ENCODE measurements around the gene ABTB1. TPM values are rescaled to one million over a fixed set of nuclear protein-coding genes. Genes with fewer than 3 reads are reported as not detected.

The ABTB1 gene
- polyA plus RNA-seq, 1 of the 3 experiments (the other 2 are of a cell fraction) = 30.8 TPM

DNA sequence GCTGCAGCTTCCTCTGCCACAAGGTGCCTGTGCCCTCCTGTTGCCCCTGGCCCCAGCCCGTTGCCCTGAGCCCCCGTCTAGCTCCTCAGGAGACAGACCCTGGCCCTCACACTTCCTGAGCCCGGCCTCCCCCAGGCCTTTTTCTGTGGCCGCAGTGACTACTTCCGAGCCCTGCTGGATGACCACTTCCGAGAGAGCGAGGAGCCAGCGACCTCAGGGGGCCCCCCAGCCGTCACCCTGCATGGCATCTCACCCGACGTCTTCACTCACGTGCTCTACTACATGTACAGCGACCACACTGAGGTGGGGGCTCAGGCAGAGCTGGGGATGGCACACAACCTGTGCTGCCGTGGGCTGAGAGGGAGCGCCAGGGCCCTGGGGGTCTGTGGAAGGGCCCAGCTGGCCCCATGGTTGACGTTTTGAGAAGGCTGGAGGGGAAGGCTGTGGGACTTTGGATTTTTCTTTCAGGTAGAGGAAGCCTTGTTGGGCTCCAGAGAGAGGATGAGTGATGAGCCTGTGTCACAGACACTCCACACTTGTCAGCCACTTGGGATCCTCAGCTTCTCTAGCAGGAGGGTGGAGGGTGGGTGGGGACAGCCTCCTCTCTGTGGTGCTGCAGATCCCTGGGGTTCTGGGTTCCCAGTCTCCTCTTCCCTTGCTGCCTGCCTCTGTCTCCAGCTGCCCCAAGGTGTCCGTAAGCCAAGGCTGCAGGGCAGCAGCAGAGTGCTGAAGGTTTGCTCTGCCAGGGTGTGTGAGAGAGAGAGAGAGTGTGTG lies 5.0 kb downstream of the ABTB1 start:
- Histone ChIP-seq H3K79me2 (ENCODE audit: insufficient read depth) (peaks cover 9% of the 10 kb centered on the region; the same call in 1 of the 2 replicates), H4K20me1 (ENCODE audit: insufficient read depth) (no peaks in the 10 kb centered on the region), H3K9me3 (no peaks in the 10 kb centered on the region), H3K9ac (no peak overlapping the region), H3K4me1 (ENCODE audit: control insufficient read depth in 1 of 2, insufficient read depth in 2 of 2, low read depth in 1 of 2, low read length in 1 of 2) (peaks cover 0 to 12% of the 10 kb centered on the region in 2 experiments; a peak in 1 of 4 replicates), H3K4me3 (ENCODE audit: low read depth in 2 of 2, low read length in 1 of 2) (no peak overlapping the region), H3K27me3 (ENCODE audit: insufficient read depth) (no peaks in the 10 kb centered on the region), H3K36me3 (replicated peaks in 1 of 2; ENCODE audit: control insufficient read depth in 1 of 2, insufficient read depth in 2 of 2, low read length in 1 of 2) (peaks cover 0 to 3% of the 10 kb centered on the region in 2 experiments), H3K9me2 (no peaks in the 10 kb centered on the region), H2AFZ (ENCODE audit: low read depth) (no peak overlapping the region), H3K27ac (ENCODE audit: low read depth in 2 of 2, low read length in 1 of 2) (no peak overlapping the region), H3F3A (replicated peaks; ENCODE audit: insufficient read depth) (no peaks in the 10 kb centered on the region), H3K4me2 (no peak overlapping the region)
- ChIA-PET CTCF (interaction anchor here (0.6 to 4.8 kb wide), 2 partner anchors 18 to 251 kb away, joined by 3 to 34 read pairs; no protein-coding TSS in a partner anchor), POLR2A (interaction anchor here (2.1 kb wide), 1 partner anchor 11 kb away, joined by 5 read pairs; no protein-coding TSS in a partner anchor)
- WGBS (ENCODE audit: low lambda C conversion rate) = 90% methylated on average over 8 of the region's 17 CpGs
- no peak for DNase-seq
- TF ChIP-seq NFIC (IDR thresholded peaks at IDR 0.05; ENCODE audit: borderline replicate concordance) = no peak
- TF ChIP-seq FOXM1 (IDR thresholded peaks at IDR 0.05; ENCODE audit: low read depth) = no peak
- TF ChIP-seq FOXJ3 (CRISPR knock-in tag; IDR thresholded peaks at IDR 0.05) = no peak
- no peak for TF ChIP-seq SMC3 (IDR thresholded peaks at IDR 0.05; ENCODE audit: low read depth, low read length)

DNA sequence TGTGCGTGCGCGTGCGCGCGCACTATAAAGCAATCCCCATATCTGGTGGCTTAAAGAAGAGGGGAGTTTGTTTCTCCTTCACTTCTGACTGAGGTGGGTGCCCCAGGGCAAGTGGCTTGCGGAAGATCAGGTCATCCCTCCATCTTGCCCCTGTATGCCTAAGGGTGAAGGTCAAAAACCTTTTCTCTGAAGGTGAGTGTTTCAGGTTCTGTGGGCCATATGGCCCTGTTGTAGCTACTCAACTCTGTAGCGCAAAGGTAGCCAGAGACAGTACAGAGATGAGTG lies 5.5 kb downstream of the ABTB1 start:
- H3K79me2 ChIP-seq (ENCODE audit: insufficient read depth) = peaks cover 7% of the 10 kb centered on the region; the same call in 1 of the 2 replicates
- peaks cover 0 to 12% of the 10 kb centered on the region in 2 experiments; a peak in 1 of 4 replicates for H3K4me1 ChIP-seq (ENCODE audit: control insufficient read depth in 1 of 2, insufficient read depth in 2 of 2, low read depth in 1 of 2, low read length in 1 of 2)
- peaks cover 0 to 3% of the 10 kb centered on the region in 2 experiments for H3K36me3 ChIP-seq (replicated peaks in 1 of 2; ENCODE audit: control insufficient read depth in 1 of 2, insufficient read depth in 2 of 2, low read length in 1 of 2)
- H3K9ac ChIP-seq = no peak overlapping the region
- H3K9me2 ChIP-seq = no peaks in the 10 kb centered on the region
- no peaks in the 10 kb centered on the region for H3K27me3 ChIP-seq (ENCODE audit: insufficient read depth)
- H3K9me3 ChIP-seq = no peaks in the 10 kb centered on the region
- H3K4me2 ChIP-seq = no peak overlapping the region
- DNase-seq = no peak
- TF ChIP-seq TEAD4 (IDR thresholded peaks at IDR 0.05; ENCODE audit: borderline replicate concordance, insufficient read depth) = no peak
- TF ChIP-seq EZH2phosphoT487 (IDR thresholded peaks at IDR 0.05; ENCODE audit: borderline replicate concordance, low read depth) = no peak
- TF ChIP-seq NRF1 (IDR thresholded peaks at IDR 0.05; ENCODE audit: low read depth, low read length) = no peak
- TF ChIP-seq, protein P1, sequence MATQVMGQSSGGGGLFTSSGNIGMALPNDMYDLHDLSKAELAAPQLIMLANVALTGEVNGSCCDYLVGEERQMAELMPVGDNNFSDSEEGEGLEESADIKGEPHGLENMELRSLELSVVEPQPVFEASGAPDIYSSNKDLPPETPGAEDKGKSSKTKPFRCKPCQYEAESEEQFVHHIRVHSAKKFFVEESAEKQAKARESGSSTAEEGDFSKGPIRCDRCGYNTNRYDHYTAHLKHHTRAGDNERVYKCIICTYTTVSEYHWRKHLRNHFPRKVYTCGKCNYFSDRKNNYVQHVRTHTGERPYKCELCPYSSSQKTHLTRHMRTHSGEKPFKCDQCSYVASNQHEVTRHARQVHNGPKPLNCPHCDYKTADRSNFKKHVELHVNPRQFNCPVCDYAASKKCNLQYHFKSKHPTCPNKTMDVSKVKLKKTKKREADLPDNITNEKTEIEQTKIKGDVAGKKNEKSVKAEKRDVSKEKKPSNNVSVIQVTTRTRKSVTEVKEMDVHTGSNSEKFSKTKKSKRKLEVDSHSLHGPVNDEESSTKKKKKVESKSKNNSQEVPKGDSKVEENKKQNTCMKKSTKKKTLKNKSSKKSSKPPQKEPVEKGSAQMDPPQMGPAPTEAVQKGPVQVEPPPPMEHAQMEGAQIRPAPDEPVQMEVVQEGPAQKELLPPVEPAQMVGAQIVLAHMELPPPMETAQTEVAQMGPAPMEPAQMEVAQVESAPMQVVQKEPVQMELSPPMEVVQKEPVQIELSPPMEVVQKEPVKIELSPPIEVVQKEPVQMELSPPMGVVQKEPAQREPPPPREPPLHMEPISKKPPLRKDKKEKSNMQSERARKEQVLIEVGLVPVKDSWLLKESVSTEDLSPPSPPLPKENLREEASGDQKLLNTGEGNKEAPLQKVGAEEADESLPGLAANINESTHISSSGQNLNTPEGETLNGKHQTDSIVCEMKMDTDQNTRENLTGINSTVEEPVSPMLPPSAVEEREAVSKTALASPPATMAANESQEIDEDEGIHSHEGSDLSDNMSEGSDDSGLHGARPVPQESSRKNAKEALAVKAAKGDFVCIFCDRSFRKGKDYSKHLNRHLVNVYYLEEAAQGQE (IDR thresholded peaks at IDR 0.05; ENCODE audit: low read depth, low read length) = no peak
- no peak for TF ChIP-seq MEF2A (IDR thresholded peaks at IDR 0.05; ENCODE audit: borderline replicate concordance, low read depth)
- TF ChIP-seq FOSL2 (IDR thresholded peaks at IDR 0.05; ENCODE audit: borderline replicate concordance, low read depth) = no peak
- TF ChIP-seq YY1 (IDR thresholded peaks at IDR 0.05; ENCODE audit: low read depth) = no peak
- TF ChIP-seq ELF1 (IDR thresholded peaks at IDR 0.05) = no peak
- no peak for TF ChIP-seq TAF1 (IDR thresholded peaks at IDR 0.05; ENCODE audit: borderline replicate concordance, low read depth, low read length)
- TF ChIP-seq, protein P2, sequence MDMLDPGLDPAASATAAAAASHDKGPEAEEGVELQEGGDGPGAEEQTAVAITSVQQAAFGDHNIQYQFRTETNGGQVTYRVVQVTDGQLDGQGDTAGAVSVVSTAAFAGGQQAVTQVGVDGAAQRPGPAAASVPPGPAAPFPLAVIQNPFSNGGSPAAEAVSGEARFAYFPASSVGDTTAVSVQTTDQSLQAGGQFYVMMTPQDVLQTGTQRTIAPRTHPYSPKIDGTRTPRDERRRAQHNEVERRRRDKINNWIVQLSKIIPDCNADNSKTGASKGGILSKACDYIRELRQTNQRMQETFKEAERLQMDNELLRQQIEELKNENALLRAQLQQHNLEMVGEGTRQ (IDR thresholded peaks at IDR 0.05; ENCODE audit: borderline replicate concordance, low read depth, low read length) = no peak
- no peak for TF ChIP-seq EP300 (IDR thresholded peaks at IDR 0.05; ENCODE audit: borderline replicate concordance in 1 of 2, low read depth in 1 of 2, low read length in 1 of 2)
- TF ChIP-seq, protein P3, sequence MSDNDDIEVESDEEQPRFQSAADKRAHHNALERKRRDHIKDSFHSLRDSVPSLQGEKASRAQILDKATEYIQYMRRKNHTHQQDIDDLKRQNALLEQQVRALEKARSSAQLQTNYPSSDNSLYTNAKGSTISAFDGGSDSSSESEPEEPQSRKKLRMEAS (IDR thresholded peaks at IDR 0.05; ENCODE audit: low read depth) = no peak
- no peak for TF ChIP-seq POLR2AphosphoS5 (IDR thresholded peaks at IDR 0.05; ENCODE audit: low read depth, low read length)
- no peak for TF ChIP-seq FOXM1 (IDR thresholded peaks at IDR 0.05; ENCODE audit: low read depth)
- ChIA-PET POLR2A (interaction anchor here (1.4 to 2.1 kb wide), 2 partner anchors 11 to 16 kb away, joined by 3 to 5 read pairs; no protein-coding TSS in a partner anchor), CTCF (interaction anchor here (0.6 to 4.8 kb wide), 3 partner anchors 17 to 292 kb away, joined by 3 to 34 read pairs (median 3); no protein-coding TSS in a partner anchor)
- WGBS (ENCODE audit: low lambda C conversion rate) = 98% methylated on average over 8 of the region's 8 CpGs
- no peak overlapping the region for H3K27ac ChIP-seq (ENCODE audit: low read depth in 2 of 2, low read length in 1 of 2)
- no peak overlapping the region for H3K4me3 ChIP-seq (ENCODE audit: low read depth in 2 of 2, low read length in 1 of 2)
- H2AFZ ChIP-seq (ENCODE audit: low read depth) = no peak overlapping the region
- H3F3A ChIP-seq (replicated peaks; ENCODE audit: insufficient read depth) = no peaks in the 10 kb centered on the region
- no peaks in the 10 kb centered on the region for H4K20me1 ChIP-seq (ENCODE audit: insufficient read depth)
